HG03432 (cell line): Measurements from ENCODE around the gene EMC6.
"Not testable (repeated sequence)": the region's sequence is repeated elsewhere in the genome, so short reads cannot be mapped to it uniquely, and the experiment has no call there.

ENCODE experiments used
- ATAC-seq: cut with Tn5 transposase; IDR thresholded peaks from one replicate; pipeline ENCODE4 v1.9.1; 2021; ENCODE audit warnings: mild to moderate bottlenecking, moderate library complexity; ENCODE audit not compliant: unreplicated experiment

Gene EMC6

DNA sequence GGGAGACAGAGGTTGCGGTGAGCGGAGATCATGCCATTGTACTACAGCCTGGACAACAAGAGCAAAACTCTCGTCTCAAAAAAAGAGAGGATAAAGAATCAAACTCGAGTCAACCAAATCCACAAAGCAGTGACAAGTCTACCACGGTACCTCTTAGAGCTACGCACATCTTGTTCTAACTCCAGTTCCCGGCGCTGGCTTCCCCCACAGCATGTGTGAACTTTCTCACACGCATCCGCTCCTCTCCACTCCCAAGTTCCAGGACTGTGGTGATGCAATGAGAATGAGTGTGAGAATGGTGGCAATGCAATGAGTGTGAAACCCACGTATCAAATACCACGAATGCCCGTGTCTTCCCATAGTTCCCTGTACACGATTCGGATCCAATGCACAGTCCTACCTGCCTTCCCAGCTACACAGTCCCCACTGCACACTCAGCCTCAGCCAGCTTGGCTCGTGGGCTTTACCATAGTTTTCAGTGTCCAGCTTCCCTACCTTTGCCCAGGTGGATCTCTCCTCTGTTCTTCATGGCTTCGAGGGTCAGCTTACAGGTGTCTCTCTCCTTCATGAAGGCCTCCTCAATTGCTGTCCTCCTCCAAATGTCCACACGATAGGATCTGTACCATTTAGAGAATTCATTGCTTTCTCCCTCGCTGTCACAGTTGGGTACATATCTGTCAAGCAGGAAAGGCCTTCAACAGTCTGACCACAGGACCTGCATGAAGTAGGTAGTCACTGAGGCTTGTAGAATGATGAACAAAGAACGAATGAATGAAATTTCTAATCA is 36.5 kb downstream of the EMC6 start:
- no peak for ATAC-seq

DNA sequence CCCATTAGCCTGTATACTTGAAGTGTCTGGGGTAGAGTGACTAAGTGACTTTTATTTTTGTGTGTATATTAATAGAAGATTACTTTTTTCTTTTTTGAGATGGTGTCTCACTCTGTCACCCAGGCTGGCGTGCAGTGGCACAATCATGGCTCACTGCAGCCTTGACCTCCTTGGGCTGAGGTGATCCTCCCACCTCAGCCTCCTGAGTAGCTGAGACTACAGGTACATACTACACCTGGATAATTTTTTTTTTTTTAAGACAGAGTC is 37.0 kb downstream of the EMC6 start:
- ATAC-seq, result not testable (repeated sequence)

GRCh38 chr17:3708366-3708765 is 39.8 kb downstream of the EMC6 start:
- ATAC-seq, result no peak

GRCh38 chr17:3710951-3711383 is 42.4 kb downstream of the EMC6 start:
- ATAC-seq, result peak; percentile 87

- no peak for ATAC-seq
These were observed 44.3 kb downstream of the EMC6 start for GRCh38 chr17:3712811-3713463.

DNA sequence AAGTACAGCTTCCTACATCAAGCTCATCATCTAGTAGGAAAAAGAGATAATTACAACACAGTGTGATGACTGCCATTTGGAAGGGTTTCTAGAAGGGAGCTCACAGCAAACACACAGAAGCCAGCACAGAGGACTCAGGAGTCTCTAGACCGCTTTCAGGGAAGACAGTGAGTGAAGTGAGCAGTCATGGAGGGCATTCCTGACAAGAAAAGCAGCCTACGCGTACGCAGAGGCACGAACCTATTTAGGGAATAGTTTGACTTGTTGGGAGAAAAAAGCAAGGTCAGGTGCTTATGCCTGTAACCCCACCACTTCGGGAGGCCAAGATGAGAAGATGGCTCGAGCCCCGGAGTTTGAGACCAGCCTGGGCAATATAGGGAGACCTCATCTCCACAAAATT is 46.7 kb downstream of the EMC6 start:
- ATAC-seq, result no peak

DNA sequence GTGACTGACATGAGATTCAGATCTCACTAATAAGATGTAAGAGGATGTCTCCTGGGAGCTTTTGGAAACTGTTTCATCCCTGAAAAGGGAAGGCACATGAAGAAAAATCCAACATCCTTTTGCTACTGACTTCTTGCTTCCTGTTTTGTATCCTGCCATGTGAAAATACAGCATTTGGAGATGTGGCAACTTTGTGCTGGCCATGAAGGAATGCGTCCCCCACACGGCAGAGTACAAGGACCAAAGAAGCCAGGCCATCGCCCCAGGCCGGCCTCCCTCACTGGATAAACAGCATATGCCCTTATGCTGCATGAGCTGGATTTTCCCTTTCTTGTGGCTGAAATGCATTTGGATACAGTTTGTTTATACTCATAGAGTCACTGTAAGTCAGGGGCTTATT is 49.6 kb downstream of the EMC6 start:
- ATAC-seq, result no peak

DNA sequence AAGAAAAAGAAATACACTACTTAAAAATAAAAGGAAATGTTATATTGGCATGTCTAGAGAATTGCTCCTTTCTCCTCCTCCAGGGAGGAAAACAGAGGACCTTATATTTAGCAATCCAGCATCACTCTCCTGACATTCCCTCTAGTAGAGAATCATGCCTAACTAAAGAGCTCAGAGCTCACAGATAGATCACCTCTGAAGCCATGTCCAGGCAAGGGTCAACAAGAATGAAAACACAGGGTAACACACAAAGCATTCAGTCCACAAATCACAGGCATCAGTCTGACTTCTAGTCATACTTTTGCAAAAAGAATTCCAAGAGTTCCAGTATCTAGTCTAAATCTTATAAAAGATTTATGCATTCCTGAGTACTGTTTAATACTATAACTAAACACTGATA is 50.7 kb downstream of the EMC6 start:
- ATAC-seq, result no peak
